HG02623 (cell line): ENCODE measurements around the gene PDZRN3.

Source experiments
- ATAC-seq: cut with Tn5 transposase; IDR thresholded peaks from one replicate; pipeline ENCODE4 v1.9.1; 2021; ENCODE audit warnings: moderate library complexity; ENCODE audit not compliant: unreplicated experiment

PDZRN3 gene

GRCh38 chr3:73353649-73354217 lies 271.0 kb downstream of the PDZRN3 start:
- no peak for ATAC-seq

GRCh38 chr3:73352841-73353645 lies 271.7 kb downstream of the PDZRN3 start:
- ATAC-seq: no peak

- no peak for ATAC-seq
Observed at GRCh38 chr3:73351423-73352071, 273.2 kb downstream of the PDZRN3 start.

- ATAC-seq: no peak
Observed at GRCh38 chr3:73350996-73351395, 273.7 kb downstream of the PDZRN3 start.

- no peak for ATAC-seq
Observed at GRCh38 chr3:73349657-73350056, 275.1 kb downstream of the PDZRN3 start.

DNA sequence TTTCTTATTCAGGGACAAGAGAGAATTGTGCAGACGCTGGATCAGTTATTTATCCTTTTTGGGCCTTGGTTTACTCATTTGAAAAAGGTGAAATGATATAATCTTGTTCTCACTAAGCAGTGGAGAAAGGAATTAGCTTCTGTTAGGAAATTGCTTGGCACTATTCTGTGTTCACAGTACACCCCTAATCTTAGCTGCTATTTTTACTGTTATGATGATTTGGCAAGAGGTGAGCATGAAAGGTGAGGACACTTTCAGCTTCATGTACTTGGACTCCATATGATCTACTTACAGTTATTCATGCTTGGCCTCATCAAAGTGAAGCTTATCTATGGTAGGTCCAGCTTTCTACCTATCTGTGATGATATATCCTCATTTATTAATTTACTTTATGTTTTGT lies 282.7 kb downstream of the PDZRN3 start:
- no peak for ATAC-seq

DNA sequence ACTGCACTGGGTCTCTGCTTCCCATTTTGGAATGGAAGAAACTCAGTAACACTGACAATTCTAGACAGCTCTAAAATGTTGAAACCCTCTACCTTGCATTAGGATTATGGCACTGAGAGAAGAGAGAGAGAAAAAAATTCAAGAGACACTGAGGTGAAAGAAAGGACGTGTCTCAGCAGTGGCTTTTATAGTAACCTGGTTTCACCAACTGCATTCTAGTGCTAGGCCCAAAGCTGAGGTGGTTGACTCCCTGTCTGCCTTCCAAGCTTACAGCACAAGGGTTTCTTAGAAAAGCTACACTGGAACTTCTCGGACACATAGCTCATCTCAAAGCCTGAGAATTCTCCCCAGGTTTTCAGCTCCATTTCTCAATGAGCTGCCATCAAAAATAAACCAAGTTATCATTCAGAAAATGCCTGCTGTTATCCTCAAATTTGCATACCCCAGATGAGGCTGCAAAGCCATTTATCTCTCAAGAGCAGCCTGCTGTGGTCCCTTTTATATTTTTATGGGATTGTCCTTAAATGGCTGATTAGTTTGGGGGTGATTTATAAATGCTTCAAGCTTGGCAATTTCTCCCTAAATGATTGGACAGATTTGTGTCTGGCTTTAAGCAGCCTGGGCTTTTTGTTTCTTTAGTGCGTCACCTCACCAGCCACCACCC lies 283.3 kb downstream of the PDZRN3 start:
- ATAC-seq: no peak

DNA sequence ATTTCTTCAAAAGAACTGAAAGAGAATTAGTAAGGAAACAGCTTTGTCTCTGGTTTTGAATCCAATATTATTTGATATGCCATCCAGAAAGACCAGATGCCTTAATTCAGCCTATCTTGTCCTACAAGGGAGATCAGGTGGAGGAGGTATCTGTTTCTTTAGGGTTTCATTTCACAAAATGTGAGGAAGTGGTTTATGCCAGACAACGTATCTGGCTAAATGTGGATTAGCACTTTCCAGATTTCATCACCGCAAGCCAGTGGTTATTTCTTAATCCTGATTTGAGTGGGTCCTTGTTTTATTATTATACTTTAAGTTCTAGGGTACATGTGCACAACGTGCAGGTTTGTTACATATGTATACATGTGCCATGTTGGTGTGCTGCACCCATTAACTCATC lies 292.2 kb downstream of the PDZRN3 start:
- ATAC-seq: no peak
